HUES48 (cell line): ENCODE results near the gene RPGR.

Experiments
- H3K27ac ChIP-seq: one replicate; pipeline ENCODE4 v1.7.0; 2013; ENCODE audit warnings: low read depth, low read length, inconsistent platforms
- H3K27me3 ChIP-seq: 2 replicates; pipeline ENCODE4 v1.6.1; 2013; ENCODE audit warnings: mild to moderate bottlenecking, low read length; ENCODE audit not compliant: control insufficient read depth, insufficient read depth
- H3K36me3 ChIP-seq: 2 replicates; pipeline ENCODE4 v1.6.1; 2013; ENCODE audit warnings: low read length; ENCODE audit not compliant: control insufficient read depth, insufficient read depth
- H3K4me1 ChIP-seq: 2 replicates; pipeline ENCODE4 v1.6.1; 2013; ENCODE audit warnings: mild to moderate bottlenecking, low read length; ENCODE audit not compliant: control insufficient read depth, insufficient read depth
- H3K4me3 ChIP-seq: 2 replicates; pipeline ENCODE4 v1.5.1; 2013; ENCODE audit warnings: mild to moderate bottlenecking, low read depth, low read length
- H3K9ac ChIP-seq: 2 replicates; pipeline ENCODE4 v1.6.1; 2013; ENCODE audit warnings: mild to moderate bottlenecking, low read depth, low read length, moderate library complexity
- H3K9me3 ChIP-seq: 2 replicates; pipeline ENCODE4 v1.6.1; 2013; ENCODE audit warnings: low read length; ENCODE audit not compliant: control insufficient read depth, insufficient read depth

The RPGR gene

GRCh38 chrX:38224160-38224559, 103.1 kb downstream of the RPGR start:
- H3K27me3 ChIP-seq = peaks cover 48% of the 10 kb centered on the region
- H3K4me3 ChIP-seq = no peak overlapping the region
- H3K9me3 ChIP-seq = no peaks in the 10 kb centered on the region
- peaks cover 12% of the 10 kb centered on the region for H3K4me1 ChIP-seq
- no peak overlapping the region for H3K27ac ChIP-seq
- H3K9ac ChIP-seq = no peak overlapping the region
- no peaks in the 10 kb centered on the region for H3K36me3 ChIP-seq

GRCh38 chrX:38221391-38221929, 105.8 kb downstream of the RPGR start:
- H3K27me3 ChIP-seq = peaks cover 58% of the 10 kb centered on the region
- no peaks in the 10 kb centered on the region for H3K36me3 ChIP-seq
- H3K4me3 ChIP-seq = peak overlapping the region; percentile 64
- H3K9ac ChIP-seq = no peak overlapping the region
- H3K4me1 ChIP-seq = peaks cover 12% of the 10 kb centered on the region
- no peaks in the 10 kb centered on the region for H3K9me3 ChIP-seq
- H3K27ac ChIP-seq = no peak overlapping the region

- Histone ChIP-seq H3K27ac (no peak within 1 kb of the TSS), H3K9me3 (no peaks in the 10 kb centered on the region), H3K36me3 (no peaks in the 10 kb centered on the region), H3K9ac (peak within 1 kb of the TSS; percentile 15; the same call in 1 of the 2 replicates), H3K27me3 (peaks cover 58% of the 10 kb centered on the region), H3K4me3 (peak within 1 kb of the TSS; percentile 64), H3K4me1 (peaks cover 12% of the 10 kb centered on the region)
These were observed 106.6 kb downstream of the RPGR start, which contains the start of gene SRPX for GRCh38 chrX:38220415-38221390. TSS of gene SRPX (minus strand) at chrX:38220871. CDS start at chrX:38220792, 79 bp downstream.

GRCh38 chrX:38220024-38220414, 107.3 kb downstream of the RPGR start:
- H3K27ac ChIP-seq = no peak overlapping the region
- H3K9me3 ChIP-seq = no peaks in the 10 kb centered on the region
- peaks cover 6% of the 10 kb centered on the region for H3K4me1 ChIP-seq
- H3K9ac ChIP-seq = 0 out of 2 replicates have a peak overlapping the region, but pooled peaks have one; percentile 15
- H3K4me3 ChIP-seq = peak overlapping the region; percentile 64
- no peaks in the 10 kb centered on the region for H3K36me3 ChIP-seq
- H3K27me3 ChIP-seq = peaks cover 55% of the 10 kb centered on the region
